ENCODE results near the gene HSD3B1.

The HSD3B1 gene

DNA sequence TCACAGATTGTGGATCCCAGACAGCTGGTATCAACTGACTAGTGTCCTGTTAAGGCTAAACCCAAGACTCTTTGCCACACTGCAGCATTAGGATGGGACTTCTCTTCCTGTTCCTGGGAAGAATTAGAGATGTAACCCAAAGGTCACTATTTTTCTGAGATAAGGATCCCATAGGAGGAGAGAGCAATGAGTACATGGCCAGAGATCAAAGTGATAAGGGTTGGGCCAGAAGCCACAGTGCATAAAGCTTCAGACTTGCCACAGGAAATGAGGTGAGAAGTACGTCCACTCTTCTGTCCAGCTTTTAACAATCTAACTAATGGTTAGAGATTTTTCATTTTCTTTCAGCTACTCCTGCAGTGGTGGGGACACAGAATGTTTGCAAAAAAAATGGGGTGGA is at the start of gene HSD3B1:
HSD3B1 (plus strand) TSS at position 270 of the 400 bp plus-strand sequence. CDS start 267 bp downstream, outside the sequence.
- DNase-seq (ENCODE audit: low read depth) = no peak

GRCh38 chr1:119462964-119463363 is 44.0 kb upstream of the HSD3B1 start:
- DNase-seq (ENCODE audit: low read depth) = no peak

GRCh38 chr1:119463569-119463968 is 43.4 kb upstream of the HSD3B1 start:
- no peak for DNase-seq (ENCODE audit: low read depth)

GRCh38 chr1:119466445-119466844 is 40.6 kb upstream of the HSD3B1 start:
- no peak for DNase-seq (ENCODE audit: low read depth)

GRCh38 chr1:119467219-119467618 is 39.8 kb upstream of the HSD3B1 start:
- no peak for DNase-seq (ENCODE audit: low read depth)

DNA sequence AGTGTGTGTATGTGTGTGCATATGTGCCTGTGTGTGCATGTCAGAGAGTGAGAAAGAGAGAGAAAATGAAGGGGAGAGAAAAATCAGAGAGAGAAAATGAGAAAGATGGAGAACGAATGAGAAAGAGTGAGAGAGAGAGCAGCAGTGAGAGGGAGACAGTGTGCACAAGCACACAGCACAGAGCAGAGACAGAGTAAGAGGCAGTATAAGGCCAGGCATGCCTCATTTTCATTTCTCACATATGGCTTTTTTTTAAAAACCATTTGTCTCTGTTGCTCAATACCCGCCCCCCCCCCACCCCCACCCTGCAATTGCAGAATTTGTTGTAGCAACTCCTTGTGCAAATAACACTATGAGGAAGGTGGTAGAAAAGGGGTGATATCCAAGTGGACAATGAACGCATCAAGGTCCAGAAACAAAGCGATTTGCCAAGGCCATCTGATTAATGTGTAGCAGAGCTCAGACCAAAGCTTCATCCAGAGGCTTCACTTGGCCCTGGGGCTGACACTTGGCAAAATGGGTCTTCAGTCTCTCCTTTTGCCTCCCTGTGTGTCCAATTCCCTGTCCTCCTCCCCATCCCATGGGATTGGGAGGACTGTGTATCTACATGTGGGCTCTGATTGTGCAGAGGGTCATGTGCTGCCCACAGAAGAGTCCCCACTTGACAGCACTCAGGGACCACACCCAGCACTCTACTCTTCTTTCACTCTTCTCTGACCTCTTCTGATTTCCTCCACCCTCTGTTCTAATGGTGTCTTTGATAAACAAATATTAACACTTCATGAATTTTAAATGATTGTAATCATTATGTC is 38.9 kb upstream of the HSD3B1 start:
- DNase-seq (ENCODE audit: low read depth) = no peak

- no peak for DNase-seq (ENCODE audit: low read depth)
Observed at GRCh38 chr1:119469741-119470140, 37.3 kb upstream of the HSD3B1 start.

- no peak for DNase-seq (ENCODE audit: low read depth)
Observed at GRCh38 chr1:119470377-119470776, 36.6 kb upstream of the HSD3B1 start.

- DNase-seq (ENCODE audit: low read depth) = no peak
Observed at GRCh38 chr1:119470958-119471357, 36.1 kb upstream of the HSD3B1 start.

DNA sequence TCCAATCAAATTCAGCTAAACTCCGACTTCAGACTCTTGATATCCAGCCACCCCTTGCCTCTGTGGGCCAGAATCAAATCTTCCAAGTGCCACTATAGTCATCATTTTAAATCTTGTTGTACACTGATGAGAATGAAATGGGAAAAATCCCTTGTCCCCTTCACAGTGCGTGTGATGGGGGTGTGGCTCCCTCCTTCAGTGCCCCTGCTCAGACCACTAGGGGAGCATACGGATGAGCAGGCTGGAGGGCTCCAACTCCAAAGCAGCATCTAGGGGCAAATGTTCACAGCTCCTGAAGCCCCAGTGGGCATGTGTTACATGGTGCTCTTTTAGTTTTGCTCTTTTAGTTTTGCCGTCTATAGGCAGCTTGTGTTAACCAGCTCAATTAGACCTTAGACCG is 35.4 kb upstream of the HSD3B1 start:
- DNase-seq (ENCODE audit: low read depth) = no peak

DNA sequence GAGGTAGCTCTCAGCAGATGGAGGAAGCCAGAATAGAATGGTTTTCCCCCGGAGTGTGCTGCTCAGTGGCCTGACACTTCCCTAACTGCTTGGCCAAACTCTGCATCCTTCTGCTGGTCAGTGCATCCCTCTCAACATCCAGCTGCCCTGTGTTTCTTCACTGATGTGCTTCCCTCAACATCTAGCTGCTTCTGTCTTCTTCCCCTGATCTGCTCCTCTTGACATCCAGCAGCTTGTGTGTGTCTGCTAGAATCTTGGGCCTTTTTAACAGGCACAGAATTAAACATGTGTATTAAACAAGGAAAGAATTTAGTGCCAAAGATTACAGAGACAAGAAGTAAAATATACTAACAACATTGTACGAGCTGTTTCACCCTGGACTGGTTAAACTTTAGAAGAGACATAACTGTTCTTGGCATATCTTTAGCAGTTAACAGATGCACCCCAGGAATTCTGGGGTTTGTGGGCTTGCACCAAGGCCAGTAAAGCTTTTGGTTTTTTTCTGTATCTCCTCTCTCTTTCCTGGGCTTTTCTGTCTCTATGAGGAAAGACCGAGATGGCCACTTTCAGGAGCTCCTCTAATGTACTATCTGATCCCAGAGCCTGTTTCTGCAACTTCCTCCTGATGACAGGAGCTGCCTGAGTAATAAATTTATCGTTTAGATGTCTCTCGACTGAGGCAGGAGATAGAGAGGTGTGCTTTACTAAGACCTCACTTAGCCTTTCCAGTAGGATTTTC is 34.8 kb upstream of the HSD3B1 start:
- DNase-seq (ENCODE audit: low read depth) = no peak

GRCh38 chr1:119472819-119473175 is 34.2 kb upstream of the HSD3B1 start:
- DNase-seq (ENCODE audit: low read depth) = no peak

DNA sequence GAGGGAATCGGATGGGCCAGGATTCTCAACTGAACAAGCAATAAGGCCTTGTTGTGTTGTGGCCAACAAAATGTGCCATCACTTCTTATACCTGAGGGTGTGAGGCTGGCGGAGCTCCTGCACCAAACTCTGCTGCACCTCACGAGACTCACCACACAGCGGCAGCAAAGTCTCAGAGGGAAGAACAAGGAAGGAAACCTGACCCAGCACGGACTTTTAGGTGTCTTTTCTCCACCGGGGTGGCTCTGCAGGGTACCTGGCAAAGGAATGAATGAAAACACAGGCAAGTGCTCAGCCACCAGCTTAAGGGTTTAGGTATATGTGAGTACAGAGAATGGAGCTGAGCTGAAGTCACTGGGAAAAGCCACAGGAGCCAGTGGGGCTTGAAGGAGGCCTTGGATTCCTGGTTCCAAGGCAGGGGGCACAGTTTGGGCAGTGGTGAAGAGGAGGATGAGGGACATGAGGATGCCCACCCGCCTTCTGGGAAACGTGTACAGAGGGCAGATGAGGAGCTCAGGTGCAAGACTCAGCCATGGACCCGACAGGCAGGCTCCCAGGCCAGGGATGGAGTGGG is 31.1 kb upstream of the HSD3B1 start:
- DNase-seq (ENCODE audit: low read depth) = peak; percentile 49

GRCh38 chr1:119477710-119478109 is 29.3 kb upstream of the HSD3B1 start:
- no peak for DNase-seq (ENCODE audit: low read depth)

DNA sequence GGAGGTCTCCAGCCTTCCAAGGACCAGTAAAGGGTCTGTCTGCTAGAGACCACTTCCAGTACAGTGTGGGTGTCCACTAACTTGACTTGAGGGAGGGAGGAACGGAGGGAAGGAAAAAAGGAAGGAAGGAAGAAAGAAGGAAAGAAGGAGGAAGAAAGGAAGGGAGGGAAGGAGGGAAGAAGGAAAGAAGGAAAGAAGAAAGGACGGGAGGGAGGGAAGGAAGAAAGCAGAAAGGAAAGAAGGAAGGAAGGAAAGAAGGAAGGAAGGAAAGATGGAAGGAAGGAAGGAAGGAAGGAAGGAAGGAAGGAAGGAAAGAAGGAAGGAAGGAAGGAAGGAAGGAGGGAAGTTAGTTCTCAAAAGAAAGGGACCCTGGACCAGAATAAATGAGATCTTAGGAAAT is 26.8 kb upstream of the HSD3B1 start:
- DNase-seq (ENCODE audit: low read depth) = no peak

DNA sequence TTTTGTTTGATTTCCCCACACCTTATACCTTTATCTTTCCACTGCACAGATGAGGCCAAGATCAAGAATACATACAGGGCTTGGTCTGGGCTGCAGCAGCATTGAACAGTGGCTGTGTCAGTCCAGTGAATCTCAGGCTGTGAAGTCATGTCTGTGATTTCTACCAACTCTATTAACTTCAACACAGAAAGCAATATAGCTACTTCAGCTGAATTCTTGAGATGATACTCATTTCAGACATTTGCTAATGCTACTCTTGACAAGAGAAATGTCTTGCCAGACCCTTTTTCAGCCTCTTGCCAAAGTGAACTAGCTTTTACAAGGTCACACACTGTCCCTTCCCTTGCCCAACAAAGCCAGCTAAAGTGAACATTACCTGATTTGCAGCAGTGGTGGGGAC is 25.1 kb upstream of the HSD3B1 start:
- no peak for DNase-seq (ENCODE audit: low read depth)

DNA sequence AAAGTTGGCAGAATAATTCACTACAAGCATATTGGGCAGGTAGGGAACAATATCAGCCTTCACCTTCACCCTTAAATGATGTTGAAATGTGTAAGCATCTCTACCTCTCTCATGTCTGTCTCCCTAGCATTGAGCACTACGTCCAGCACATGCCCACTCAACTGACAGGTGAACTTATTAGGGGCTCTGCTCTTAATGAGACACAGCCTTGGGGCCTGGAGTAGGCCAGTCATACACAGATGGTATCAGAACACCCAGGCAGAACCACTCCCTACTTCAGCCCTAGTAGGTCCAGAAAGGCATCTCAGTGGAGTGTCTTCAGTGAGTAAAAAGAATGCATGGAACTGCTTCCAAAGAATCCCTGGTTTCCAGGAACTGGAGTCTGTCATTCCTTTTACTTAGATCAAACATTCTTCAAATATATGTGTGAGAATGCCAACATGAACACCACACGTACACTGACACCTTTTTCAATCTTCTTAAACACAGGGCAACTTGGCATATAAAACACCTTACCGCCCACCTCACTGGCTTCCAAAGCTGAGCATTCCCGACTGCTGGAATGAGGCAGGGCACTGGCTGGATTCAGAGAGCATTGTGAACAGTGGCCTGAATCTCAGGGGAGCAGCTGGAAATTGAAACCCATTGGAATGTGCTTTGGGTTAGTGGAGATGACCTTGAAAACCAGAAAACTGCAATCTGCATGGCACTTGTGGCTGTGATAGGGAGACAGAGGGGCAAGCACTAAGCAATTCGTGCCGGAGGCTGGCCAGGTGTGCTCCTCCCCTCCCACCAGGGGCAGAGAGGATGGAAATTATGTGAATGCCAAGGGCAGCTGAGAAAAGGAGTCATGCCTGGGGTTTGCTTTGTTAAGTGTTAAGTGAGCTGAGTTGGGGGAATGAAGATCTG is 24.2 kb upstream of the HSD3B1 start:
- no peak for DNase-seq (ENCODE audit: low read depth)

GRCh38 chr1:119483441-119484200 is 23.4 kb upstream of the HSD3B1 start:
- DNase-seq (ENCODE audit: low read depth) = no peak

DNA sequence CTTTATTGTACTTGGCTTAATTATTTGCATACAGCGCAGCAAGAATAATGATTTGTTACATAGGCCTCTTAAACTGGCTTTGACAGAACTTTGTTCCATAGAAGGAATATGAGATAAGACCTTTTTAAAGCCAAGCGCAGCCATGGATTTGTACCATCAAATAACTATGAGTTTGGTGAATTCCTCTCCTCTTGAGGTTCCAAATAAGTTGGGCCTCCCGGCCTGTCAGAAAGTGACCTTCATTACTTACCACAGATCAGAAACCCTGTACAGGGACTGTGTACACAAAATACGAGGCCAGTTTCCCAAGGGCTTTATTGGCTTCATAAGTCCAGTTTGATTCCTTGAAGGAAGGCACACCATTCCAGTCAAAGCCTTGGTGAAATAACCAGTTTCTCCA is 21.8 kb upstream of the HSD3B1 start:
- no peak for DNase-seq (ENCODE audit: low read depth)

- no peak for DNase-seq (ENCODE audit: low read depth)
Observed at GRCh38 chr1:119488216-119488615, 18.8 kb upstream of the HSD3B1 start.

DNA sequence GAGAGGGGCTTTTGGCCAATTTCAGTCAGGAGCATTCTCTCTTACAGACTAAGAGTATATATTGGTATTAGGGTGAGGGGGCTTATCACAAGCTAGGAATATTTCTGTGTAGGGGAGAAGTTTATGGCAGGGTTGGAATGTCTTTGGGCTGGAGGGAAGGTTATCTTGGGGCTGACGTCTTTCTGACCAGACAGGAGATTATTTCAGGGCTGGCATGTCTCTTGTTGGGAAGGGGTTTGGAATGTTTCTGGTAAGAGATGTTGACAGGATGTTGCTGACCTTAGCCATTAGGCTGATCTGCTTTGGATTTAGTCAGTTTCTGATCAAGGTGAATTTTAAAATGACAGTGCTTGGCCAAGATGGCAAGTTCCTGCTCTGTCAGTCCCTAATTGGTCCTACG is 17.8 kb upstream of the HSD3B1 start:
- DNase-seq (ENCODE audit: low read depth) = no peak

Data from iris pigment epithelial cell (primary cell).